ENCODE results near the gene MRPL10. TPM values are rescaled to one million over a fixed set of nuclear protein-coding genes. Genes with fewer than 3 reads are reported as not detected.
A peak's percentile ranks its signal among the peaks of the same experiment; 100 is the strongest.

MRPL10 gene
- total RNA-seq, 2 experiments from 2014 or later: 49.0 to 51.4 TPM

DNA sequence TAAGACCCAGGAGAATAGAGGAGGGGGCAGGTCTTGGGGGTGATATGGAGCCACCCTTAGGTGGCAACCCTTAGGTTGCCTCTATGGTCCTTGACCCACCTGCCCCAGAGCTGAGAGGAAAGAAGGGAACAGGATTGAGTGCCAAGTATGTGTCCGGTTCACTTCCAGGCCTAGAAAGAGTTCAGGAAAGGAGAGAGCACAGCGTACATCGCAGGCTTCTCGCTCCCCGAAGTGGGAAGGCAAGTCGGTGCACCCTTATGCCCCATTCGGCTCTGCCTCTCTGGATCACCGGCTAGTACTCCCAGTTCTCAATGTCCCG is 19.0 kb upstream of the MRPL10 start:
- Mint-ChIP-seq H3K4me3 (peak overlapping the region; percentile 45), H3K4me1 (ENCODE audit: low read depth) (peaks cover 24% of the 10 kb centered on the region), H3K27ac (no peak overlapping the region), H3K9me3 (no peaks in the 10 kb centered on the region), H3K27me3 (peaks cover 87% of the 10 kb centered on the region), H3K36me3 (ENCODE audit: low read depth) (no peaks in the 10 kb centered on the region)
- ChIA-PET POLR2A (interaction anchor here (1.1 to 2.0 kb wide), 3 partner anchors 9 to 45 kb away, joined by 4 to 9 read pairs (median 5); partner anchors contain the start of genes SCRN2 and SP2), CTCF (interaction anchor here (1.2 to 8.4 kb wide), 3 partner anchors 9 to 39 kb away, joined by 6 to 86 read pairs (median 6); partner anchors contain the start of gene SCRN2)
- no peak for ATAC-seq (ENCODE audit: poor library complexity)
- peaks cover 0 to 13% of the 10 kb centered on the region in 2 experiments for H3K9me3 ChIP-seq (ENCODE audit: control insufficient read depth in 1 of 2, insufficient read depth in 1 of 2, low read length in 2 of 2)
- intact Hi-C loops (cut with DNase I, micrococcal nuclease): no loop called here
- H3K4me3 ChIP-seq (ENCODE audit: low read length): no peak overlapping the region
- peaks cover 46% of the 10 kb centered on the region for H3K4me1 ChIP-seq (ENCODE audit: insufficient read depth, low read length)
- H3K36me3 ChIP-seq (ENCODE audit: insufficient read depth, low read length): no peaks in the 10 kb centered on the region
- peaks cover 74 to 90% of the 10 kb centered on the region in 2 experiments for H3K27me3 ChIP-seq (ENCODE audit: control insufficient read depth in 1 of 2, insufficient read depth in 2 of 2, low read length in 2 of 2)
- TF ChIP-seq, protein P1, sequence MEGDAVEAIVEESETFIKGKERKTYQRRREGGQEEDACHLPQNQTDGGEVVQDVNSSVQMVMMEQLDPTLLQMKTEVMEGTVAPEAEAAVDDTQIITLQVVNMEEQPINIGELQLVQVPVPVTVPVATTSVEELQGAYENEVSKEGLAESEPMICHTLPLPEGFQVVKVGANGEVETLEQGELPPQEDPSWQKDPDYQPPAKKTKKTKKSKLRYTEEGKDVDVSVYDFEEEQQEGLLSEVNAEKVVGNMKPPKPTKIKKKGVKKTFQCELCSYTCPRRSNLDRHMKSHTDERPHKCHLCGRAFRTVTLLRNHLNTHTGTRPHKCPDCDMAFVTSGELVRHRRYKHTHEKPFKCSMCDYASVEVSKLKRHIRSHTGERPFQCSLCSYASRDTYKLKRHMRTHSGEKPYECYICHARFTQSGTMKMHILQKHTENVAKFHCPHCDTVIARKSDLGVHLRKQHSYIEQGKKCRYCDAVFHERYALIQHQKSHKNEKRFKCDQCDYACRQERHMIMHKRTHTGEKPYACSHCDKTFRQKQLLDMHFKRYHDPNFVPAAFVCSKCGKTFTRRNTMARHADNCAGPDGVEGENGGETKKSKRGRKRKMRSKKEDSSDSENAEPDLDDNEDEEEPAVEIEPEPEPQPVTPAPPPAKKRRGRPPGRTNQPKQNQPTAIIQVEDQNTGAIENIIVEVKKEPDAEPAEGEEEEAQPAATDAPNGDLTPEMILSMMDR (IDR thresholded peaks at IDR 0.05): no peak
- H3K27ac ChIP-seq (ENCODE audit: low read depth in 1 of 2, low read length in 2 of 2): no peak overlapping the region
- no peak for DNase-seq

DNA sequence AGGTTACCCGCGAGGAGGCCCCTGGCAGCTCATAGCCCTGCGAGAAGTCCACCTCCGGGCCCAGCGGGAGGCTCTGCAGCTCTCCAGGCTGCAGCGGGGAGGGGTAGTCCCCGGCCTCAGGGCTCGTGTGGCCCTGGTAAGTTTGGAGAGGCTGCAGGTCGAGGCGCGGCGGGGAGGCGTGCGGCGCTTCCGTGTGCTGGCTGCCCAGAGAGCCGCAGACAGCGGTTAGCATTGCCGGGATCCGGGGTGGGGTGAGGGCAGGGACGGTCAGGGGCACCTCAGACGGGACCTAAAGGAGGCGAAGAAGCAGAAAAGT is 16.8 kb upstream of the MRPL10 start:
- ChIA-PET POLR2A (interaction anchor here (1.1 to 2.0 kb wide), 2 partner anchors 37 to 47 kb away, joined by 3 to 9 read pairs; no protein-coding TSS in a partner anchor), CTCF (interaction anchor here (0.8 to 8.4 kb wide), 4 partner anchors 9 to 41 kb away, joined by 3 to 86 read pairs (median 4); no protein-coding TSS in a partner anchor)
- Histone ChIP-seq H3K36me3 (ENCODE audit: insufficient read depth, low read length) (no peaks in the 10 kb centered on the region), H3K4me3 (ENCODE audit: low read length) (no peak overlapping the region), H3K4me1 (ENCODE audit: insufficient read depth, low read length) (peaks cover 50% of the 10 kb centered on the region), H3K27ac (ENCODE audit: low read depth in 1 of 2, low read length in 2 of 2) (no peak overlapping the region), H3K27me3 (ENCODE audit: control insufficient read depth in 1 of 2, insufficient read depth in 2 of 2, low read length in 2 of 2) (peaks cover 81 to 87% of the 10 kb centered on the region in 2 experiments), H3K9me3 (ENCODE audit: control insufficient read depth in 1 of 2, insufficient read depth in 1 of 2, low read length in 2 of 2) (peaks cover 0 to 13% of the 10 kb centered on the region in 2 experiments)
- TF ChIP-seq, protein P1 (IDR thresholded peaks at IDR 0.05): no peak
- DNase-seq (no peak), ATAC-seq (ENCODE audit: poor library complexity) (no peak)
- no peak overlapping the region for H3K4me3 Mint-ChIP-seq
- H3K27me3 Mint-ChIP-seq: peaks cover 79% of the 10 kb centered on the region
- H3K27ac Mint-ChIP-seq: no peak overlapping the region
- H3K36me3 Mint-ChIP-seq (ENCODE audit: low read depth): no peaks in the 10 kb centered on the region
- intact Hi-C loops (cut with DNase I, micrococcal nuclease): loop anchor here in 1 of 2 experiments (10.0 kb wide), 1 partner anchor 767 kb away; the partner anchor contains the start of genes HOXB7 and HOXB8
- H3K9me3 Mint-ChIP-seq: no peaks in the 10 kb centered on the region
- H3K4me1 Mint-ChIP-seq (ENCODE audit: low read depth): peaks cover 26% of the 10 kb centered on the region

DNA sequence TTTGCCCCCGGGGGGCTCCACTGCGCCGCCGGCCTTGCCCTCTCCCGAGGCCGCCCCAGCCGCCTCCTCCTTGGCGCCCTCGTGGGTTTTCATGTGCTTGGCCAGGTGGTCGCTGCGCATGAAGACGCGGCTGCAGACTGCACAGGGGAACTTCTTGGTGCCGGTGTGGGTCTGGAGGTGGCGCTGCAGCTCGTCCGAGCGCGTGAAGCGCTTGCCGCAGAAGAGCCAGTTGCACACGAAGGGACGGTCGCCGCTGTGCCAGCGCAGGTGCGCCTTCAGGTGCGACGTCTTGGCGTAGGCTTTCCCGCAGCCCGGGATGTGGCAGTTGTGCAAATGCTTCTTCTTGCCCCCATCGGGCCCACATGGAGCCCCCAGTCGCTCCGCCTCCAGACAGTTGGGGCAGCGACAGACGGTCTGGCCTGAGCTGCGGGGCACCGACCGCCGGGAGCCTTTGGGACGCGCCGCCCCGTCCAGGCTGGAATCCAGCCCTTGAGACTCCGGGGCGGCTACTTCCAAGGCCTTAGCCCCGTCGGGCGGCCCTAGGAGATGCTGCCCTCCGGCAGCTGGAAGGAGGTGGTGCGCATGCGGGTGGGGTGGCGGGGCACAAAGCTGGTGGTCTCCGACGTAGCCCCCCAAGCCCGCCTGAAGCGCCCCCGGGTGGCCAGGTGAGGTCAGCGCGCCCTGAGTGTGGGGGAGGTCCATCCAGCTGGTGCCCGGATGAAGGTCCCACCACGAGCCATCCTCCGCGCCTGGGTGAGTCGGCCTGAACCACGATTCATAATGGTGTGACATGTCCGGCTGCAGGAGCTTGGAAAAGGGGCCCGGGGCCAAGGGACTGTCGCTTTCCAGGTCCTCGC is 16.2 kb upstream of the MRPL10 start:
- H3K27ac ChIP-seq (ENCODE audit: low read depth in 1 of 2, low read length in 2 of 2): no peak overlapping the region
- intact Hi-C loops (cut with DNase I, micrococcal nuclease): loop anchor here in 1 of 2 experiments (10.0 kb wide), 1 partner anchor 767 kb away; the partner anchor contains the start of genes HOXB7 and HOXB8
- DNase-seq (peak in 6 of 14 experiments; percentile 17 to 69 (median 40)), ATAC-seq (ENCODE audit: poor library complexity) (peak; percentile 29)
- peaks cover 55% of the 10 kb centered on the region for H3K4me1 ChIP-seq (ENCODE audit: insufficient read depth, low read length)
- peaks cover 0 to 13% of the 10 kb centered on the region in 2 experiments for H3K9me3 ChIP-seq (ENCODE audit: control insufficient read depth in 1 of 2, insufficient read depth in 1 of 2, low read length in 2 of 2)
- Mint-ChIP-seq H3K27me3 (peaks cover 75% of the 10 kb centered on the region), H3K4me1 (ENCODE audit: low read depth) (peaks cover 30% of the 10 kb centered on the region), H3K36me3 (ENCODE audit: low read depth) (no peaks in the 10 kb centered on the region), H3K4me3 (no peak overlapping the region), H3K9me3 (no peaks in the 10 kb centered on the region), H3K27ac (no peak overlapping the region)
- H3K36me3 ChIP-seq (ENCODE audit: insufficient read depth, low read length): no peaks in the 10 kb centered on the region
- TF ChIP-seq, protein P1 (IDR thresholded peaks at IDR 0.05): peak; percentile 16
- POLR2A ChIA-PET: interaction anchor here (1.1 to 2.0 kb wide), 3 partner anchors 37 to 48 kb away, joined by 3 to 9 read pairs (median 9); no protein-coding TSS in a partner anchor
- CTCF ChIA-PET: interaction anchor here (0.5 to 8.4 kb wide), 7 partner anchors 10 to 64 kb away, joined by 3 to 86 read pairs (median 3); partner anchors contain the start of gene OSBPL7
- H3K4me3 ChIP-seq (ENCODE audit: low read length): no peak overlapping the region
- peaks cover 75 to 81% of the 10 kb centered on the region in 2 experiments for H3K27me3 ChIP-seq (ENCODE audit: control insufficient read depth in 1 of 2, insufficient read depth in 2 of 2, low read length in 2 of 2)
